Effector memory CD4-positive, alpha-beta T cell (primary cell): ENCODE measurements around the gene DEDD2.

Experiments
- DNase-seq, 3 donors: peaks; one replicate each; pipeline ENCODE4 v3.0.0-alpha.2; 2020
- H3K27ac ChIP-seq: 2 replicates; pipeline ENCODE4 v1.7.0; 2013; ENCODE audit warnings: mild to moderate bottlenecking, low read length, moderate library complexity; ENCODE audit not compliant: insufficient read depth, poor library complexity, severe bottlenecking
- H3K27me3 ChIP-seq: replicated peaks from 2 replicates; pipeline ENCODE4 v1.7.0; 2013; ENCODE audit warnings: mild to moderate bottlenecking, low read length; ENCODE audit not compliant: insufficient read depth, control insufficient read depth, poor library complexity, severe bottlenecking
- H3K36me3 ChIP-seq: 2 replicates; pipeline ENCODE4 v1.7.0; 2013; ENCODE audit warnings: mild to moderate bottlenecking, low read length, moderate library complexity; ENCODE audit not compliant: control insufficient read depth, insufficient read depth
- H3K4me1 ChIP-seq: 2 replicates; pipeline ENCODE4 v1.7.0; 2013; ENCODE audit warnings: low read length, mild to moderate bottlenecking; ENCODE audit not compliant: control insufficient read depth, insufficient read depth, poor library complexity, severe bottlenecking
- H3K4me3 ChIP-seq: 2 replicates; pipeline ENCODE4 v1.7.0; 2013; ENCODE audit warnings: low read length, low read depth, mild to moderate bottlenecking; ENCODE audit not compliant: insufficient read depth, poor library complexity, severe bottlenecking
- H3K9me3 ChIP-seq: 2 replicates; pipeline ENCODE4 v1.7.0; 2013; ENCODE audit warnings: mild to moderate bottlenecking, low read length, moderate library complexity; ENCODE audit not compliant: control insufficient read depth

The DEDD2 gene

GRCh38 chr19:42226886-42227285 is 9.4 kb upstream of the DEDD2 start:
- no peaks in the 10 kb centered on the region for H3K27me3 ChIP-seq
- no peaks in the 10 kb centered on the region for H3K4me1 ChIP-seq
- no peaks in the 10 kb centered on the region for H3K9me3 ChIP-seq
- no peak overlapping the region for H3K27ac ChIP-seq
- H3K36me3 ChIP-seq: peaks cover 51% of the 10 kb centered on the region
- no peak overlapping the region for H3K4me3 ChIP-seq
- no peak for DNase-seq

- H3K27ac ChIP-seq: no peak overlapping the region
- no peak overlapping the region for H3K4me3 ChIP-seq
- H3K36me3 ChIP-seq: peaks cover 44% of the 10 kb centered on the region
- H3K4me1 ChIP-seq: peaks cover 4% of the 10 kb centered on the region
- DNase-seq: no peak
- no peaks in the 10 kb centered on the region for H3K9me3 ChIP-seq
- no peaks in the 10 kb centered on the region for H3K27me3 ChIP-seq
Measured at GRCh38 chr19:42225718-42226292, 8.3 kb upstream of the DEDD2 start.

- H3K27ac ChIP-seq: no peak overlapping the region
- peaks cover 37% of the 10 kb centered on the region for H3K36me3 ChIP-seq
- DNase-seq: no peak
- peaks cover 9% of the 10 kb centered on the region for H3K4me1 ChIP-seq
- H3K9me3 ChIP-seq: no peaks in the 10 kb centered on the region
- H3K27me3 ChIP-seq: no peaks in the 10 kb centered on the region
- H3K4me3 ChIP-seq: no peak overlapping the region
Measured at GRCh38 chr19:42224940-42225717, 7.7 kb upstream of the DEDD2 start.

- Histone ChIP-seq H3K4me1 (peaks cover 36% of the 10 kb centered on the region), H3K36me3 (peaks cover 16% of the 10 kb centered on the region), H3K9me3 (no peaks in the 10 kb centered on the region), H3K27me3 (no peaks in the 10 kb centered on the region), H3K4me3 (peak overlapping the region; percentile 75), H3K27ac (peak overlapping the region; percentile 77)
- DNase-seq: no peak
Measured at GRCh38 chr19:42220751-42221097, 3.2 kb upstream of the DEDD2 start.

GRCh38 chr19:42219812-42220750 is 2.6 kb upstream of the DEDD2 start, which contains the start of gene ZNF526:
Gene ZNF526, plus strand, starts transcription at chr19:42220312. Its CDS starts 4,092 bp downstream, at chr19:42224404.
- Histone ChIP-seq H3K27ac (peak within 1 kb of the TSS; percentile 77), H3K27me3 (no peaks in the 10 kb centered on the region), H3K4me1 (peaks cover 43% of the 10 kb centered on the region), H3K4me3 (peak within 1 kb of the TSS; percentile 75), H3K36me3 (peaks cover 10% of the 10 kb centered on the region), H3K9me3 (no peaks in the 10 kb centered on the region)
- DNase-seq: peak; percentile 93 to 97 (median 96)

- H3K9me3 ChIP-seq: no peaks in the 10 kb centered on the region
- no peaks in the 10 kb centered on the region for H3K27me3 ChIP-seq
- peaks cover 24% of the 10 kb centered on the region for H3K36me3 ChIP-seq
- peak overlapping the region; percentile 96 for H3K27ac ChIP-seq
- peaks cover 65% of the 10 kb centered on the region for H3K4me1 ChIP-seq
- no peak for DNase-seq
- H3K4me3 ChIP-seq: peak overlapping the region; percentile 90
Measured at GRCh38 chr19:42216653-42217519, 591 bp downstream of the DEDD2 start.

- peak overlapping the region; percentile 96 for H3K27ac ChIP-seq
- H3K9me3 ChIP-seq: no peaks in the 10 kb centered on the region
- peaks cover 36% of the 10 kb centered on the region for H3K36me3 ChIP-seq
- peaks cover 56% of the 10 kb centered on the region for H3K4me1 ChIP-seq
- DNase-seq: no peak
- H3K27me3 ChIP-seq: no peaks in the 10 kb centered on the region
- no peak overlapping the region for H3K4me3 ChIP-seq
Measured at GRCh38 chr19:42214810-42215485, 2.5 kb downstream of the DEDD2 start.

- DNase-seq: no peak
- no peaks in the 10 kb centered on the region for H3K27me3 ChIP-seq
- H3K9me3 ChIP-seq: no peaks in the 10 kb centered on the region
- no peak overlapping the region for H3K4me3 ChIP-seq
- peaks cover 55% of the 10 kb centered on the region for H3K36me3 ChIP-seq
- peaks cover 47% of the 10 kb centered on the region for H3K4me1 ChIP-seq
- H3K27ac ChIP-seq: peak overlapping the region; percentile 14
Measured at GRCh38 chr19:42212886-42213285, 4.6 kb downstream of the DEDD2 start.

- Histone ChIP-seq H3K27ac (no peak overlapping the region), H3K27me3 (no peaks in the 10 kb centered on the region), H3K4me3 (no peak overlapping the region), H3K4me1 (peaks cover 38% of the 10 kb centered on the region), H3K9me3 (no peaks in the 10 kb centered on the region), H3K36me3 (peaks cover 77% of the 10 kb centered on the region)
- DNase-seq: no peak
Measured at GRCh38 chr19:42208612-42209011, 8.9 kb downstream of the DEDD2 start.
